ENCODE data around the gene TMEM38A.

TMEM38A gene, protein sequence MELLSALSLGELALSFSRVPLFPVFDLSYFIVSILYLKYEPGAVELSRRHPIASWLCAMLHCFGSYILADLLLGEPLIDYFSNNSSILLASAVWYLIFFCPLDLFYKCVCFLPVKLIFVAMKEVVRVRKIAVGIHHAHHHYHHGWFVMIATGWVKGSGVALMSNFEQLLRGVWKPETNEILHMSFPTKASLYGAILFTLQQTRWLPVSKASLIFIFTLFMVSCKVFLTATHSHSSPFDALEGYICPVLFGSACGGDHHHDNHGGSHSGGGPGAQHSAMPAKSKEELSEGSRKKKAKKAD

DNA sequence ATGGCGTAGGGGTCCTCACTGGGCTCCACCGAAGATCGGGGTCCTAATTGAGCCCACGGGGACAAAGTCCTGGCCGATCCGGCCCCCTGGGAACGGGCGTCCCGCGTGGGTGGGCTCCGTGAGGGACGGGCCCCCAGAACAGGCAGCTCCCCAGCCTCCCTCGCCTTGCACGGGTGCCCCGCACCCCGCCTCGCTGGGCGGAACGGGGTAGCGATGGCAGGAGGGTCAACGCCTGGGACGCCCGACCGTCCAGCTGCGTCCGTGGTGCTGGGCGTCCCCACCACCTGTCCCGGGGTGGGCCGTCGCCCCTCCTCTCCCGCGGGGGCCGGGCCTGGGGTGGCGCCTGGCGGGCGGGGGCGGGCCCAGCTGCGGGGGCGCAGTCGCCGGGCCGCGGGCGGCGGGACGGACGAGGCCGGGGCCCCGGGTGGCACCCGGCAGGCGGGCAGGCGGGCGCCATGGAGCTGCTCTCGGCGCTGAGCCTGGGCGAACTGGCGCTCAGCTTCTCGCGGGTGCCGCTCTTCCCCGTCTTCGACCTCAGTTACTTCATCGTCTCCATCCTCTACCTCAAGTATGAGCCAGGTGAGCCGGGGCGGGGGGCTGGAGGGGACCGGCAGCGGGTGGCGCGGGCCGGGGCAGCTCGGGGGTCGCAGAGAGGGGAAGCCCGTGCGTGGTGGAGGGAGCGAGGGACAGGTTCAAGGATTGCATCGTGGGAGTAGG lies at the start of gene TMEM38A:
Gene TMEM38A (plus strand): TSS at position 377 of the 717 bp plus-strand sequence. CDS start 79 bp downstream, at position 456.
- DNase-seq = peak; percentile 24 to 39

DNA sequence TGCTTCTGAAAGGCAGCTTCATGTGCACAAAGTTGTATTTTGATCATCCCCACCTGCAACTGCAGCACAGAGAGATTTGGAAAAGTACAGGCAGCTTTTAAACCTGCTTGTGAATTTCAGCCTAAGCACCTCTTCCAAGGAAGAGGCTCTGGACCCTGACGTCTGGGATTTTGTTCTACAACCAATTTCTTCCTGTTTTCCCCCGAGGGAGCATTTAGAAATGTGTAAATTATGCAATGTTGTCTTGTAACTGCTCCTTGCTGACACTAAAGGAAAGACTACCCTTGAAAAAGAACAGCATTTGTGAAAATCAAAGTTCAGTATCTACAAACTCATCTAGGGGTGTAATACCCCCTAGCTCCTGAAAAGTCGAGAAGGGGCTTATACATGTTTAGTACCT lies 48.3 kb upstream of the TMEM38A start:
- DNase-seq = no peak

DNA sequence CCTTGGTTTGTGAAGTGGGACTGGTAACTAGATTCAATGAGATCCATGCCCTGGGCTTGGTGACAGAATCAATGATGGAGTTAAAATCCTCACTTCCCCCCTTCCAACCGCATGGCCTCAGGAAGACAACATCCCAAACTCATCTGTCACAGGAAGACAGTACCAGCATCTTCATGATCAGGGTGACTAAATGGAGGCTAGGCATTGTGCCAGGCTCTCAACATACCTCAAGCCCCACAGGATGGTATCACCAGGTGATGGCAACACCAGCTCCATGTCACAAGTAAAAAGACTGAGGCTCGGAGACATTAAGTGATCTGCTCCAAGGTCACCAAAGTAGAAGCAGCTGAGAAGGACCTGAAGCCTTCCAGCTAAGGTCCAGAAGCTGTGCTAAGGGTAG lies 47.1 kb upstream of the TMEM38A start:
- DNase-seq = no peak

DNA sequence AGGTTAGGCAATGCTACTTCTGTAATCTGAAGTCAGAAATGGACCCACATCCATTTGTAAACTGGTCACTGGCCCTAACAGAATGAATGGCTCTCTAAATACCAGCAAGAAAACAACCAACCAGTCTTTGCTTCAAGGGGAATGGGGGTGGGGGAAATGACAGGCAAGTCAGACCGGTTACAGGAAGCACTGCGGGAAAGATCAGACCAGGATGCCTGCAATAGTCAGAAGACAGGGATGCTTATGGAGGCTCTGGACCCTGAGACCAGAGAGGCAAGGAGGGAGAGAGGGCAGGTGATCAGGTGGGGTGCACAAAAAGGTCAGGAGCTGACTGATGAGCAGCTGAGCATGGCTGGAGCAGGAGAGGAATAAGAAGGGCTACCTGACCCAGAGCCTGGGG lies 46.0 kb upstream of the TMEM38A start:
- no peak for DNase-seq

DNA sequence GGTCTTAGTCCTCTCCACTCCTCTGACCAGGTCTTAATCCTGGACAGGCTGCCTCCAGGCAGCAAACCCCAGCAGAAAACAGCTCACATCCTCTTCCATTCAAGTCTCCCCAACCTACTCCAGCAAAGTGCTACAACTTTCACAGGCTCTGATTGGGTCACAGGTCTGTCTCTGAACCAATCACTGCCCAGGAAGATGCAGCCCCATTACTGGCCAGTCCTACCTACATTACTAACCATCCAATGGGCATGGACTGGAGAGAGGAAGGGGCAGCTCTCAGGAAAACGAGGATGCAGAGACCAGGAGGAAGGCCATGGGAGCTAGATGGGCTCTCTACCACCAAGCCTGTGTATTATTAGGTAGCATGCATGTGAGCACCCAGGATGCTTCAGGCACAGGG lies 45.1 kb upstream of the TMEM38A start:
- DNase-seq = no peak

DNA sequence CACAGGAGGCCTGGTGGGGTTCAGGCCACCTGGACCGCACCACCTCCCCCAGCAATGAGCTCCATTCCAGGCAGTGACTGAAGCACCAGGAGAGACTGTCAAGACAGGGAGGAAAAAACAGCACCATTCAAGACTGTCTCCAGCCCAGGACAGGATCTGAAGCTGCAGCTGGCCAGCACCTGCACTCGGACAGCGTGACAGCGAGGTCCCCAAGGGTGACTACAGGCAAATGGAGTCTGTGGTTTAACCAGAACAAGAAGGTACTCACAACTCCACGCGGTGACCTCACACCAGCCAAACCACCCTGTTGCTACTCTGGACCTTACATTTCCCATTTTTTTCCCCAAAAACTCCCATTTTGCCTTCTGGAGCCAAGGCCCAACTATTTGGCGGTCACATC lies 42.7 kb upstream of the TMEM38A start:
- no peak for DNase-seq

DNA sequence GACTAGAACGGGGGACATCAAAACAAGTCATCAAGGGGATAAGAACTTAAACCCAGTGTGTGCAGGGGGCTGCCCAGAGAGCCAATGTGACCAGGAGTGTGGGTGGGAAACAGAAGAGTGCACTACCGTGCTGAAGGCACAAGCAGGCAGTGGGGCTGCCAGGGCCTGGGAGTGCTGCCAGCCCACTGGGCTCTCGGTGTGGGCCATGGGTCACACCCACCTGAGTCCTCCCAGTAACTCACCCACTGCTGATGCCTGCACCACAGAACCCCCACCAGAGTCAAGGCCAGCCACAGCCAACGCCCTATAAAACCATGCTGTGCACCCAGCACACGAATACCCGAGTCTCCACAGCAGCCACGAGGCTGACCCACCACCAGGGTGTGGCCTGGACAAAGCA lies 41.5 kb upstream of the TMEM38A start:
- DNase-seq = no peak

DNA sequence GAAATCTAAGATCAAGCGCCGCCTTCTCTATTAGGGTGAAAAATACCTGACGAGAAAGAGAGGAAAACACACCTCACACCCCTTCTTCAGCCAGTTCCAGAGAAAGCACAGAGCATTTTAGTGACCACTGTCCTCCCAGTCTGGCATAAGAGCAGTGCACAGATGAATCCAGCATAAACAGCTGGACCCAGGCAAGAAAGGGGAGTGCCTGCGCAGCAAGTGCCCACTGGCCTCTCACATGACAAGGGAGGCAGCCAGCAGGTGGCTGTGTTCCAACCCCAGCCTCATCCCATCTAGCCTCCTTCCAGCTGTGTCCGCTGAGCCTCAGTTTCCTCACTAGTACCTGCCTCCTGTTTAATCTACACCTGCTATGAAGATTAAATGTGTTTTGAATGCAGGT lies 40.9 kb upstream of the TMEM38A start:
- no peak for DNase-seq

DNA sequence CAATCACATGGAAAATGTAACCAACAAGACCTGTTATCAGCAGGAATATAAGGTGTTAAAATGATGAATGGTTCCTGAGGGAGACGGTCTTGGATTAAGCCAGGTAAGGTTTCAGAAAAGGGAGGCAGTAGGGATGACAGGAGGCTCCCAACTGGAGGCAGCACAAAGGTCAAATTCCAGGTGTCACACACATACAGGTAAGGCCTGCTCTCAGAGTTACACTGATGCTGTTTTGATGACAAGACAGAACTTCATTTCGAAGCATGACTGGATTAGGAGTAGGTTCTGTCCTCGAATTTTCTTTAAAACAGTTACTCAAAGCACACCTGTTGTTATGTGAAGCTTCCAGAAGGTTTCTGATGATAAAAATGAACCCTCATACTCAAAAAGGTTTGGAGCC lies 40.4 kb upstream of the TMEM38A start:
- no peak for DNase-seq

DNA sequence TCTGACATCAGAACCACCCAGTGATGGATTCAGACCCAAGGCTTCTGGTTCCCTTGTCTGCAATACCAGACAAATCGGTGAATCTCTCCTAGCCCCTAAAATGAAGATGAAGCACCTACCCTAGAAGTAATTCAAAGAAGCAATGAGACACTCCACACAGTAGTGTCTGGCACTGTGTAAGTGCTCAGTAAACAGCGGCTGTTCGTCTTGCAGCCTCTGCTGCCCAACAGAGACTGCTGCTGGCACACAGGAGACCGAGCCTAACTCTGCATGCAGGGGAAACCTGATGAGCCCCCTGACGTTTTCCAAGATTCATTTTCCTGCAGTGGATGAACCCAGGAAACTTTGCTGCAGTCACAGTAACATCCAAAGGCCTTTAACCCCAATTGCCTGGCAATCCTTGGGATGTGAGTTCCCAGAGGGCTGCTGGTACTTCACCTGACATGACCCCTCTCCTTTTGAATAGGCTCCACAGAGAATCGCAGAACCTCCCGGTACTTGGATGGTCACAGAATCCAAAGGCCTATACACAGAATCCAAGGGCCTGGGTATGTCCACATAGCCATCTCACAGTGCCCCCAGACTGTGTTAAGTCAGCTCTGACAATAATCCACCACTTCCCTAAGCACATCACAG lies 39.7 kb upstream of the TMEM38A start:
- DNase-seq = no peak

DNA sequence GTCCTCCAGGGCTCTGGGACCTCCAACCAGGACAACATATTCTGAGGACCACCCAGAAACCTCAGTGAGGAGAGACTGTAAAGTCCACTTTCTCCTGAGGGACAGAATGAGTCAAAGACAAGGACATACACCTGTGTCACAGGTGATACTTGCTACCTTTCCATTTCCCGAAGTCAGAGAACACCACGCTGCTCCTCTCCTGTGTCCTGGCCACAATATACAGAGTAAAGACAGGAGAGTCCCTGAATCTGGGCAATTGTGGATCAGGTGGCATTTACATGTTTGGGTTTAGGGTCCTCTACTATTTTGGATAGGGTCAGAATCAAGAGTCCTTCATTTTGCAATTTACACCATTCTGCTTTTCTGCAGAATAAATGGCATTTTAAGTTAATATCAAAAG lies 37.9 kb upstream of the TMEM38A start:
- no peak for DNase-seq

DNA sequence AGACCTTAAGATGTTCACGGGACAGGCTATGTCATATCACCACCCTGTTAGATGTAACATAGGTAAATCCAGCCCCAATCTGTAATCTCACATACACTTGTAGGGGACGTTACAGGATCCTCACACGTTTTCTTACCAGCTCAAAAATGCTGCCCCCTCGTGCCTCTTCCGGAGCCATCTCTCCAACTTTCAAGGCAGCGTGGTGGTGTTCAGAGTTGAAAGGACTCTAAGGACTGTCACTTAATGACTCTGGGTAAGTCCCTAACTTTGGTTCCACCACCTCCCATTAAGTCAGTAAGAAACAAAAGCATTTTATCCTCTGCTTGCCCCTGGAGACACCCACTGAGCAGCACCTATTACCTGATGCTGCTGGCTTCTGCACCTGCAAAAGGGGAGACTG lies 37.4 kb upstream of the TMEM38A start:
- DNase-seq = no peak

DNA sequence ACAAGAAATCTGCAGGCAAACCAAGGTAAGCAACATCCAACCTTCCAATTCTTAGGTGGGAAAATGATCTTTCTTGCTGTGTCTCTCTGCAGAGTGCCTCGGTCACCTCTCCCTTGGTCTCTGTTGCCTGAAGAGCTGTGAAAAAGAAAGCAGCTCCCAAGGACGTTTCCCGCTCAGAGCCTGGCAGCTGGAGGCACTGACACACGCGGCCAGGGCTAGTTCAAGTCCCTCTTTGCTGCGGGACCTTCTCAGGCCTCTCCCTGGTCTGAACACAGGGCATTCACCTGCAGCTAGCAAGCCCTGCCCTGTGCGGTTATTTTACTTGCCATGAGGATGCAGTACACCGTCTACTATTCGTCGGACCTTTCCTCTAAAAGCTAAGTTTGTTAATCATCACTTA lies 36.7 kb upstream of the TMEM38A start:
- no peak for DNase-seq

DNA sequence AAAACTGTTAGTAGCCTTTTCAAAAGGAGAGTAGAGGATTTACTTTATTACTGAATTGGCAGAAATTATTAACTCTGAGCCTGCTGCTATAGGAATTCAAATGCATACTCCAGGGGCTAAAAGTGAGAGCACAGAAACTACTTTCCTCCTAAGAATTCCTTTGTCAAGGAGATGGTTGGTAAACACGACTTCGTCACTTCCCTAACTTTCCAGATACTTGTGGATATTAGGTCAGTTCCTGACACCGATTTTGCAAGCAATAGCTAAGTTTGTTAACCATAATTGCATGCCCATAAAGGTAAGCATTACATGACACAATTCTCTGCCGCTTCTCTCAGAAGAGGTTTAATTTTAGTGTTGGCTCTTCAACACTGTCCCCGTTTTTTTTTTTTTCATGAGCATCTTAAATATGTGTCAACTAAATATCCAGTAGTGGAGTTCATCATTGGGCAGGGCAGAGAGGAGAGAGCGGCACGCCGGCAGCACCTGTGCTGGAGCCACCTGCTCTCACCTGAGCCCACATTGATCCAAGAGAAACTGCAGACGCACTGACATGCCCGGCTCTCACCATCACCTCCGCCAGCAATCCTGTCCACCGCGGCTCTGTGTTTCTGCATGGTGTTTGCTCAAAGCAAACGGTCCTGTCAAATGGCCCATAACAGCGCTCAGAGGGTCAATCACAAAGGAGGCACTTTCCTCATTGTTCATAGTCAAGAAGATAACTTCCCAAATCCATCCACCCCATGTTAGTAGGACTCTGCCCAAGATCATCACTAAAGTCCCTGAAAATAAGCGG lies 35.6 kb upstream of the TMEM38A start:
- no peak for DNase-seq

DNA sequence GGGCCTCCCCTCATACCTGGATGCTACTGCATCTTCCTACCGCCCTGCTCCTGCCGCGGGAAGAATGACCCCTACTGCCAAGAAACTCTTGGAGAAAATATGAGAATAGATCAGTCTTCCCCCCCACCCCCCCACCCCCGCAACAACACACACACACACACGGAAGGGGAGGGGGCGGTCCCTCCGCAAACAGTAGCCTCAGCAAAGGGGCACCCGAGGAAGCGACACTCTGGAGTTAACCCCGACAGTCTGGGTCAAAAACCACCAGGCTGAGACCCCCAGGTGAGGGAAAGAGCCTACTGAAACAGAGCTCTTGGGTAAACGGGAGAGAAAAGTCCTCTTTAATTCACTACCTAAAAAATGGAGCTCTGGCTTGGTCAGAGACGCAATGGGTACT lies 34.1 kb upstream of the TMEM38A start:
- peak; percentile 19 to 26 for DNase-seq

DNA sequence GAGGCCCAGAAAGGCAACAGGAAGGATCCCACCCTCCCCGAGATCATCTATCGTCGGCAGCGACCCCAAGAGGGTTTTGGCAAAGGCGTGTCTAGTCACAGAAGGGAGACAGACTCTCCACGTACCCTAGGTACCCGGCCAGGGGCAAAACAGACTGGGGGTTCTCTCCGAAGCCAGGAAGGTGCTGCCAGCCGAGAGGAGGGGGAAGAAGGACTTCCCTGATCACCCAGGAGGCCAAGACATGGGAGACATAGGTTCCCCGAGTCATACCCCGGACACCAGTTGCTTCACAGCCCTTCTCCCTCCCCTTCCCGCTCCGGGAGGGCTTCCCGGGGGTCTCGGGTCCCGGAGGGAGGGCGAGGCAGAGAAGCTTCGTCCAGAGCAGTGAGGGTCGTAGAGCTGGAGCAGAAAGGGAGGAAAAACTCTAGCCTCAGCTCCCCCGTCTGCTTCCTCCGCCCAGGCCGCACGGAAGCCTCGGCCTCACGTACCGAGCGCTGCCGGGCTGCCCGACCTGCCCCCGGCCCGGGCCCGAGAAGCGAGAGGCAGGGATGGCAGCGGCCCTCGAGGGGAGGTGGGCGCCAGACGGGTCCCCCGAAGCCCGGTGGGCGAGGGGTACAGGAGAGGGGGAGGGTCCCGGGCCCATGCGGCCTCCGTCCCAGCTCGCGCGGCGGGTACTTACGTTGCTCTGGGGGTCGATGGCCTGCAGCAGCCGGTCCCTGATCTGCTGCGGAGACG lies 33.6 kb upstream of the TMEM38A start:
- DNase-seq = peak; percentile 9 to 16

DNA sequence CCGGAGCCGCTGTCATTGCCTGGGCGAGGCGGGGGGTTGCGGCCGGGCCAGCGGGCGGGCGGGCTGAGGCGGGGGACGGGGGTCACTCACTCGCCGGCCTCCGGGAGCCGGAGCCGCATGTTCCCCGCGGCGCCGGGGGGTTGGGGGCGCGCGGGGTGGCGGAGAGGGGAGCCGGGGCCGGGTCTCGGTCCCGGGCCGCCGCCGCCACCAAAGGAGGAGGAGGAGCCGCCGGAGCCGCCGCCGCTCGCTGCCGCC lies 33.1 kb upstream of the TMEM38A start:
- DNase-seq = no peak

DNA sequence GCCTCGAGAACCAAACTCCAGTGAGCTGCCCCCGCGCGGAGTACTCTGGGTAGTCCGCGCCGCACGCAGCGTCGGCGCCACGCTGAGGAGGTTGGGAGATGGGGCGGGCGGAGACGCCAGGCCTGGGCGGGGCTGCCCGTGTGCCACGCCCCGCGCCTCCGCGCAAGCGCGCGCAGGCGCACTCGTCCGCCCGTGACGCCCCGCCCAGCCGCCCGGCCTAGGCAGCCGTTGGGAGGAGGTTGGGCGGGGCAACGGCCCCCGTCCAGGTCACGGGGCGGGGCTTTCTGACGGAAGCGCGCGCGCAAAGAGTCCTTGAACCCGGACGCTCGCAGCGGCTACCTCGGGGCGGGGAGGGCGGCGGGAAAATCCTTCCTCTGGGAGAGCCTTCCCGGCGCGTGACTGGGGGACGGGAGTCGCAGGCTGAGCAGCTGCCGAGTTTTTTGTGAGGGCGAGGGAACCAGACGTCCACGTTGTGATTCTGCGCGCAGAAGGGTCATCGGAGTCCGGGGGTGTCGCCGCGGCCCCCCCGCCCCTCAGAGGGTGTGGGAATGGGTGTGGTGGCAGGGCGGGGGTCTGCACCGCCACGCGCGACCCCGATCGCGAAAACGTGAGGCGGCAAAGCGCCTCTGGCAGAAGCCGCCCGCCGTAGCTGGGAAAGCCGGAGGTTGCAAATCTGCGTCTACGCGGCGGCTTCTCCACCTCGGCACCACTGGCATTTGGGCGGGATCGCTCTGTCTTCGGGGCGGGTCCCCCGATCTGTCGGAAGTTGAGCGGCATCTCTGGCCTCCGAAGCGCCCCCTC lies 32.6 kb upstream of the TMEM38A start, which contains the start of gene MED26:
Gene MED26 (minus strand): TSS at position 22 of the 801 bp plus-strand sequence. CDS start 261 bp downstream, outside the sequence.
- peak; percentile 96 for DNase-seq

DNA sequence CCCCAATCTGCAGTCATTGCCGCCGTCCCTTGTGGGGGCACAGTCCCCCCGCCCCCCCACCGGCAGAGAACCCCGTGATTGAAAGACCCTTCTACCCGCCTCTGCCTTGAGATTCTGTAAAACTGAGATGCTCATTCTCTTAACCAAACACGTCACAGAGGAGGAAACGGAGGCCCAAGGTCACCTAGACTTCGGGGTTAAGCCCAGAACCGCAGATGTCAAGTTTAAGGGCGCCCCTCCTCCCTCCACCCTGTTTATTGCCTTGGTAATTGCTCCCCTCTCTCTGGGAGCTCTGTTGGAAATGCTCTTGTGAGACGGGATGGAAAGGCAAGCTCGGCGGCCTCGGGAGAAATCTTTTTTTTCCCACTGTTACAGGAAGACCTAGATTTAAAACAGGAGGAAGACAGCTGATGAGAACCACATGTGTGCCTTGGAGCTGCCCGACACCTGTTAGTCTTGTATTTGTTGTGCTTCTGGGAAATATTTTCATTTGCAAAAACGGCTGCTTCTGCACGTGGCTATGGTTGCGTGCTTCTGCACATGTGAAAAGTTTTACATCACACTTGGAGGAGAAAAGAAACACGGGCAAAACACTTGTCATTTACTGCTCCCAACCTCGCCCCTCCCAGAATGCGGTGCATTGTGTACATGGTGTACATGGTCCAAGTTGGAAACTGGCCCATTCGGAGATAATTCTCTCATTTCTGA lies 31.8 kb upstream of the TMEM38A start:
- DNase-seq = peak in 1 of 2 experiments; percentile 13

DNA sequence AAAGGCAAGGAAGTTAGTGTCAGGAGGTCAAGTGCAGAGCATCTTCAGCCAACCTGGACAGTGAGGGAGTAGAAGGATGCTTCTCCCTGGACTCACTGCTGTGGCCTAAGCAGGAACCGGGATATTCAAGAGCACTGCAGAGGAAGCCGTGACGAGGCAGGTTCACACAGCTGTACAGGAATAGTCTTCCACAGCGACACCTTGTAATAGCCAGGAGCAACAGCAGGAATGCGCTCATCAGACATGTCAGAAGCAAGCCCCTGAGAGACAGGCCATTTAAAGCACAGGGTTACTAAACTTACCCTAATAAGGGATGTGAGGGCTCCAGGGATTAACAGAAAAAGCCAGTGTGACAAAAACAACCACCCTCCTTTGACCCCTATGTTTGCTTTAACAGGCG lies 29.5 kb upstream of the TMEM38A start:
- no peak for DNase-seq

DNA sequence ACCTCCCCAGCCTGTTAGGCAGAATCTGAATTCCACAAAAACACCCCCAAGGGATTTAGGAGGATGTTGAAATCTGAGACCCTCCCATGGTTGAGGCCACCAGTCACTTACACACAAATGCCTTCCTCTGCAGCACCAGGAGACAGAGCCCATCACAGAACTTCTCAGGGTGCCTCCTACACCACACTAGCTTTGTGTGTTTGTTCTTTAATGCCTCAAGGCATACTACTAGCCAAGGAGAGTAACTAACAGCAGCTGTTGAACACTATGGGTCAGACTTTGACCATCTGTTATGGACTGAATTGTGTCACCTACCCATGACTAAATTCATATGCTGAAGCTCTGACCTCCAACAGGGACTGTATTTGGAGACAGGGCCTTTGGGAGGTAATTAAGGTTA lies 23.4 kb upstream of the TMEM38A start:
- no peak for DNase-seq

All from activated CD4-positive, alpha-beta T cell treated with anti-CD3 and anti-CD28 coated beads, Interleukin-2, amount 50 U/mL, for 48 hours (primary cell).